Upper lobe of left lung (tissue), 4 donors: Measurements from ENCODE around the gene CNOT6L.

Source experiments
- CTCF ChIP-seq, 6 experiments: fragments of 450-650 bp in 4 of 6; fragments of 200-600 bp in 2 of 6; sonication (generic) in 2 of 6; IDR thresholded peaks; one replicate each; pipeline ENCODE4 v1.5.1; 2016 to 2019; ENCODE audit warnings: antibody characterized with exemption in 6 of 6
- EP300 ChIP-seq, 4 donors: sonication (generic); formaldehyde crosslinking; IDR thresholded peaks; one replicate each; pipeline ENCODE4 v1.5.1; 2017; ENCODE audit warnings: antibody characterized with exemption in 4 of 4, control low read depth in 2 of 4
- POLR2A ChIP-seq, 4 donors: fragments of 450-650 bp; IDR thresholded peaks; one replicate each; pipeline ENCODE4 v1.5.1; 2016 to 2017; ENCODE audit warnings: antibody characterized with exemption in 4 of 4, mild to moderate bottlenecking in 2 of 4
- POLR2AphosphoS5 ChIP-seq, 2 donors: sonication (generic); formaldehyde crosslinking; IDR thresholded peaks; one replicate each; pipeline ENCODE4 v1.5.1; 2017; ENCODE audit warnings: antibody characterized with exemption in 2 of 2

- TF ChIP-seq CTCF (IDR thresholded peaks at IDR 0.05) (no peak), POLR2AphosphoS5 (IDR thresholded peaks at IDR 0.05) (no peak), POLR2A (IDR thresholded peaks at IDR 0.05) (no peak), EP300 (IDR thresholded peaks at IDR 0.05) (no peak)
These were observed 78.7 kb downstream of the CNOT6L start for GRCh38 chr4:77740480-77740879.
